Neural cell (in vitro differentiated cells): ENCODE data around the gene SYT6. TPM values are rescaled to one million over a fixed set of nuclear protein-coding genes. Genes with fewer than 3 reads are reported as not detected.

Experiments
- H2AFZ ChIP-seq: fragments of 200-600, 300-800 bp; sonication (generic), shearing (Covaris generic); 2 replicates; pipeline ENCODE4 v1.6.0; 2014; ENCODE audit warnings: low read depth, mild to moderate bottlenecking, antibody characterized with exemption, low read length, moderate library complexity
- H3F3A ChIP-seq: fragments of 200-600 bp; shearing (Covaris generic); 2 replicates; pipeline ENCODE4 v1.6.1; 2016; ENCODE audit warnings: mild to moderate bottlenecking, moderate library complexity, mixed read lengths, antibody characterized with exemption, low read length; ENCODE audit not compliant: insufficient read depth, poor library complexity, severe bottlenecking
- H3K27ac ChIP-seq: fragments of 200-600, 300-800 bp; sonication (generic), shearing (Covaris generic); 2 replicates; pipeline ENCODE4 v1.5.1; 2014; ENCODE audit warnings: mild to moderate bottlenecking, low read length, moderate library complexity
- H3K27me3 ChIP-seq: fragments of 300-800, 200-600 bp; sonication (generic), shearing (Covaris generic); 2 replicates; pipeline ENCODE4 v1.6.0; 2014; ENCODE audit warnings: mild to moderate bottlenecking, low read depth, low read length, moderate library complexity; ENCODE audit not compliant: insufficient read depth
- H3K36me3 ChIP-seq: fragments of 300-800, 200-600 bp; sonication (generic), shearing (Covaris generic); 2 replicates; pipeline ENCODE4 v1.5.1; 2014; ENCODE audit warnings: mild to moderate bottlenecking, antibody characterized with exemption, low read length, moderate library complexity; ENCODE audit not compliant: insufficient read depth
- H3K4me2 ChIP-seq: fragments of 300-800, 200-600 bp; sonication (generic), shearing (Covaris generic); 2 replicates; pipeline ENCODE4 v1.6.0; 2014; ENCODE audit warnings: mild to moderate bottlenecking, low read length
- H3K4me3 ChIP-seq: fragments of 300-800, 200-600 bp; sonication (generic), shearing (Covaris generic); 2 replicates; pipeline ENCODE4 v1.5.1; 2014; ENCODE audit warnings: mild to moderate bottlenecking, low read length, moderate library complexity
- H3K79me2 ChIP-seq: fragments of 200-600 bp; shearing (Covaris generic); replicated peaks from 2 replicates; pipeline ENCODE4 v1.6.0; 2014; ENCODE audit warnings: mild to moderate bottlenecking, low read length, moderate library complexity; ENCODE audit not compliant: insufficient read depth
- H3K9ac ChIP-seq: fragments of 300-800, 200-600 bp; sonication (generic), shearing (Covaris generic); 2 replicates; pipeline ENCODE4 v1.6.1; 2016; ENCODE audit warnings: mild to moderate bottlenecking, low read length, mixed read lengths
- H3K9me2 ChIP-seq: fragments of 200-600 bp; shearing (Covaris generic); 2 replicates; pipeline ENCODE4 v1.6.1; 2016; ENCODE audit warnings: mild to moderate bottlenecking, low read length, mixed read lengths; ENCODE audit not compliant: insufficient read depth
- H3K9me3 ChIP-seq: fragments of 200-600, 300-800 bp; sonication (generic), shearing (Covaris generic); 2 replicates; pipeline ENCODE4 v1.6.1; 2016; ENCODE audit warnings: mild to moderate bottlenecking, mixed run types, low read length, moderate library complexity, mixed read lengths
- H4K20me1 ChIP-seq: fragments of 200-600 bp; shearing (Covaris generic); 2 replicates; pipeline ENCODE4 v1.6.1; 2016; ENCODE audit warnings: mild to moderate bottlenecking, mixed run types; ENCODE audit not compliant: insufficient read depth
- EP300 ChIP-seq: fragments of 450-650 bp; conservative IDR thresholded peaks from 2 replicates; pipeline ENCODE4 v1.6.1; 2014; ENCODE audit warnings: antibody characterized with exemption, mild to moderate bottlenecking, moderate library complexity; ENCODE audit not compliant: poor library complexity, severe bottlenecking
- EZH2 ChIP-seq: fragments of 200-600, 300-800 bp; shearing (Covaris generic), sonication (generic); IDR thresholded peaks from 2 replicates; pipeline ENCODE4 v1.6.1; 2014; ENCODE audit warnings: antibody characterized with exemption, low read length, borderline replicate concordance, mild to moderate bottlenecking; ENCODE audit not compliant: insufficient read depth, poor library complexity, severe bottlenecking
- MXI1 ChIP-seq: fragments of 450-650 bp; conservative IDR thresholded peaks from 2 replicates; pipeline ENCODE4 v1.6.1; 2014; ENCODE audit warnings: antibody characterized with exemption, mild to moderate bottlenecking; ENCODE audit not compliant: poor library complexity, severe bottlenecking
- POLR2AphosphoS5 ChIP-seq: IDR thresholded peaks from 2 replicates; pipeline ENCODE4 v1.6.1; 2012
- RAD21 ChIP-seq: fragments of 450-650 bp; conservative IDR thresholded peaks from 2 replicates; pipeline ENCODE4 v1.6.1; 2014; ENCODE audit warnings: antibody characterized with exemption, mild to moderate bottlenecking, moderate library complexity
- SMC3 ChIP-seq: fragments of 450-650 bp; conservative IDR thresholded peaks from 2 replicates; pipeline ENCODE4 v1.6.1; 2014; ENCODE audit warnings: antibody characterized with exemption, mild to moderate bottlenecking, moderate library complexity; ENCODE audit not compliant: poor library complexity
- TAF1 ChIP-seq: IDR thresholded peaks from 2 replicates; pipeline ENCODE4 v1.6.1; 2012; ENCODE audit warnings: low read depth
- polyA plus RNA-seq: library from polyadenylated mRNA; depleted of rRNA; stranded (reverse); fragments of >200 nt; gene quantifications from 2 replicates; pipeline ENCODE4 v1.2.3, GENCODE V29; 2014
- TF ChIP-seq, protein P1 (sequence below): IDR thresholded peaks from 2 replicates; pipeline ENCODE4 v1.6.1; 2012; ENCODE audit warnings: borderline replicate concordance
- TF ChIP-seq, protein P2 (sequence below): fragments of 450-650 bp; IDR thresholded peaks from 2 replicates; pipeline ENCODE4 v1.5.1; 2014; ENCODE audit warnings: antibody characterized with exemption, mild to moderate bottlenecking, moderate library complexity; ENCODE audit not compliant: poor library complexity, severe bottlenecking

SYT6 gene
- polyA plus RNA-seq, 1 donor from 2014 or later = 8.1 TPM

DNA sequence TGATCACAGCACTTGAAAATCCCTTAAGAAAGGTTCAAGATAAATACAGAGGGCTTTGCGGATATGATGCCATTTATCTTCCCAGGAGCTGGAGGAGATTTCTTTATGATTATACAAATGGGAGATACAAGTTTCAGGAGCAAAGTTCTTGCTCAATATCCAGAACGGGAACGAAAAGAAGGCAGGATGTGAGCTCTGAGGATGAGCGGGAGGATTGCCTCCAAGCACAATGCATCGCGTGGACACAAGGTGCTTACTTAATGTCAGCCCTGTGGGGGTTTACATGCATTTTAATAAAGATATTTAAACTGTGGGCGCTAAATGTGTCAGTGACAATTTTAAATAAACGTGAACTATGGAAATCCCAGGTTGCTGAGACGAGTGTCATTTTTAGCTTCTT is 59.0 kb downstream of the SYT6 start:
- no peak overlapping the region for H3K9ac ChIP-seq
- peaks cover 6% of the 10 kb centered on the region for H3F3A ChIP-seq
- TF ChIP-seq, protein P1, sequence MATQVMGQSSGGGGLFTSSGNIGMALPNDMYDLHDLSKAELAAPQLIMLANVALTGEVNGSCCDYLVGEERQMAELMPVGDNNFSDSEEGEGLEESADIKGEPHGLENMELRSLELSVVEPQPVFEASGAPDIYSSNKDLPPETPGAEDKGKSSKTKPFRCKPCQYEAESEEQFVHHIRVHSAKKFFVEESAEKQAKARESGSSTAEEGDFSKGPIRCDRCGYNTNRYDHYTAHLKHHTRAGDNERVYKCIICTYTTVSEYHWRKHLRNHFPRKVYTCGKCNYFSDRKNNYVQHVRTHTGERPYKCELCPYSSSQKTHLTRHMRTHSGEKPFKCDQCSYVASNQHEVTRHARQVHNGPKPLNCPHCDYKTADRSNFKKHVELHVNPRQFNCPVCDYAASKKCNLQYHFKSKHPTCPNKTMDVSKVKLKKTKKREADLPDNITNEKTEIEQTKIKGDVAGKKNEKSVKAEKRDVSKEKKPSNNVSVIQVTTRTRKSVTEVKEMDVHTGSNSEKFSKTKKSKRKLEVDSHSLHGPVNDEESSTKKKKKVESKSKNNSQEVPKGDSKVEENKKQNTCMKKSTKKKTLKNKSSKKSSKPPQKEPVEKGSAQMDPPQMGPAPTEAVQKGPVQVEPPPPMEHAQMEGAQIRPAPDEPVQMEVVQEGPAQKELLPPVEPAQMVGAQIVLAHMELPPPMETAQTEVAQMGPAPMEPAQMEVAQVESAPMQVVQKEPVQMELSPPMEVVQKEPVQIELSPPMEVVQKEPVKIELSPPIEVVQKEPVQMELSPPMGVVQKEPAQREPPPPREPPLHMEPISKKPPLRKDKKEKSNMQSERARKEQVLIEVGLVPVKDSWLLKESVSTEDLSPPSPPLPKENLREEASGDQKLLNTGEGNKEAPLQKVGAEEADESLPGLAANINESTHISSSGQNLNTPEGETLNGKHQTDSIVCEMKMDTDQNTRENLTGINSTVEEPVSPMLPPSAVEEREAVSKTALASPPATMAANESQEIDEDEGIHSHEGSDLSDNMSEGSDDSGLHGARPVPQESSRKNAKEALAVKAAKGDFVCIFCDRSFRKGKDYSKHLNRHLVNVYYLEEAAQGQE = no peak
- TF ChIP-seq TAF1 (no peak), EP300 (no peak), POLR2AphosphoS5 (no peak), MXI1 (no peak), EZH2 (no peak), SMC3 (no peak), RAD21 (no peak)
- TF ChIP-seq, protein P2, sequence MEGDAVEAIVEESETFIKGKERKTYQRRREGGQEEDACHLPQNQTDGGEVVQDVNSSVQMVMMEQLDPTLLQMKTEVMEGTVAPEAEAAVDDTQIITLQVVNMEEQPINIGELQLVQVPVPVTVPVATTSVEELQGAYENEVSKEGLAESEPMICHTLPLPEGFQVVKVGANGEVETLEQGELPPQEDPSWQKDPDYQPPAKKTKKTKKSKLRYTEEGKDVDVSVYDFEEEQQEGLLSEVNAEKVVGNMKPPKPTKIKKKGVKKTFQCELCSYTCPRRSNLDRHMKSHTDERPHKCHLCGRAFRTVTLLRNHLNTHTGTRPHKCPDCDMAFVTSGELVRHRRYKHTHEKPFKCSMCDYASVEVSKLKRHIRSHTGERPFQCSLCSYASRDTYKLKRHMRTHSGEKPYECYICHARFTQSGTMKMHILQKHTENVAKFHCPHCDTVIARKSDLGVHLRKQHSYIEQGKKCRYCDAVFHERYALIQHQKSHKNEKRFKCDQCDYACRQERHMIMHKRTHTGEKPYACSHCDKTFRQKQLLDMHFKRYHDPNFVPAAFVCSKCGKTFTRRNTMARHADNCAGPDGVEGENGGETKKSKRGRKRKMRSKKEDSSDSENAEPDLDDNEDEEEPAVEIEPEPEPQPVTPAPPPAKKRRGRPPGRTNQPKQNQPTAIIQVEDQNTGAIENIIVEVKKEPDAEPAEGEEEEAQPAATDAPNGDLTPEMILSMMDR = no peak
- H4K20me1 ChIP-seq = no peaks in the 10 kb centered on the region
- H3K36me3 ChIP-seq = no peaks in the 10 kb centered on the region
- peak overlapping the region; percentile 12 for H3K4me3 ChIP-seq
- H3K27ac ChIP-seq = peak overlapping the region; percentile 44
- H3K9me2 ChIP-seq = no peaks in the 10 kb centered on the region
- H3K27me3 ChIP-seq = no peaks in the 10 kb centered on the region
- H2AFZ ChIP-seq = peak overlapping the region; percentile 0
- no peaks in the 10 kb centered on the region for H3K79me2 ChIP-seq
- H3K4me2 ChIP-seq = no peak overlapping the region
- no peaks in the 10 kb centered on the region for H3K9me3 ChIP-seq

DNA sequence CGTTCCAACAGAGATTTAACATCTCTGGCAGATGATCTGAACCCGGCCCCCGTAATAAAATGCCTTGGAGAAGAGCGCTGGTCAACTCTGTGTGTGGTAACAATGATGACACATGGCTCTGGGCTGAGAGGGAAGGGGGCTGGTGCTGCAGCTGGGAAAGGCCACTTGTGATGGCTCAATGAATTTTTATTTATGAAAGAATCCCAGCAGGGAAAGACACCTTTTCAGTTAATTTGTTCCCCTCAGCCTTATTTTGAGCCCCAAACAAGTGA is 59.4 kb downstream of the SYT6 start:
- Histone ChIP-seq H3K9me3 (no peaks in the 10 kb centered on the region), H3K79me2 (no peaks in the 10 kb centered on the region), H3F3A (peaks cover 6% of the 10 kb centered on the region), H3K4me3 (no peak overlapping the region), H3K27ac (peak overlapping the region; percentile 44), H4K20me1 (no peaks in the 10 kb centered on the region), H3K9ac (no peak overlapping the region), H3K36me3 (no peaks in the 10 kb centered on the region), H2AFZ (no peak overlapping the region), H3K27me3 (no peaks in the 10 kb centered on the region), H3K9me2 (no peaks in the 10 kb centered on the region), H3K4me2 (no peak overlapping the region)
- TF ChIP-seq POLR2AphosphoS5 (no peak), MXI1 (no peak), TAF1 (no peak), RAD21 (no peak), EP300 (no peak), EZH2 (no peak), SMC3 (no peak)
- TF ChIP-seq, protein P1 = no peak
- TF ChIP-seq, protein P2 = no peak
